Measurements from ENCODE around the gene KCTD1. TPM values are rescaled to one million over a fixed set of nuclear protein-coding genes. Genes with fewer than 3 reads are reported as not detected.

KCTD1 gene
- total and polyA plus RNA-seq, 10 of the 15 experiments (the other 5 are each of a cell fraction or from before 2014, with no cell fraction given), result 1.5 to 13.4 (median 5.5) TPM

- intact Hi-C loops (cut with micrococcal nuclease; ENCODE audit: unreplicated experiment) (no loop called here), in situ Hi-C loops (cut with MboI) (no loop called here)
- TF ChIP-seq BRCA1 (IDR thresholded peaks at IDR 0.05; ENCODE audit: low read depth, low read length) (no peak), SMAD1 (IDR thresholded peaks at IDR 0.05; ENCODE audit: low read depth, partially characterized antibody) (no peak), ZNF274 (IDR thresholded peaks at IDR 0.05; ENCODE audit: insufficient read depth, insufficient read length) (no peak), TBL1XR1 (IDR thresholded peaks at IDR 0.05; ENCODE audit: low read depth, low read length) (no peak), MEF2B (IDR thresholded peaks at IDR 0.05; ENCODE audit: partially characterized antibody, poor library complexity, severe bottlenecking) (no peak), STAT3 (IDR thresholded peaks at IDR 0.05; ENCODE audit: low read depth, low read length) (no peak), ETV6 (conservative IDR thresholded peaks at IDR 0.05 in 1 of 2, IDR thresholded peaks at IDR 0.05 in 1 of 2; ENCODE audit: borderline replicate concordance in 1 of 2, low read depth in 1 of 2) (no peak), KDM1A (IDR thresholded peaks at IDR 0.05; ENCODE audit: borderline replicate concordance) (no peak), ZBED1 (IDR thresholded peaks at IDR 0.05; ENCODE audit: borderline replicate concordance) (no peak), RELA (IDR thresholded peaks at IDR 0.05; ENCODE audit: borderline replicate concordance, partially characterized antibody) (no peak), CBFB (IDR thresholded peaks at IDR 0.05; ENCODE audit: low read depth) (no peak), SREBF1 (IDR thresholded peaks at IDR 0.05; ENCODE audit: low read length) (no peak)
- H3K27ac ChIP-seq (ENCODE audit: control insufficient read depth, insufficient read depth), result no peak overlapping the region
- no peak overlapping the region for H3K4me2 ChIP-seq (ENCODE audit: control insufficient read depth, insufficient read depth)
- 98% methylated on average over 6 of the region's 6 CpGs for whole genome bisulfite sequencing (ENCODE audit: insufficient coverage, insufficient replicate concordance, low lambda C conversion rate, missing lambda C conversion rate)
- H4K20me1 ChIP-seq (ENCODE audit: control insufficient read depth, insufficient read depth), result no peaks in the 10 kb centered on the region
- ATAC-seq (no peak), DNase-seq (ENCODE audit: low read depth, low spot score) (no peak), FAIRE-seq (no peak)
- ChIA-PET RAD21 (ENCODE audit: unreplicated experiment) (interaction anchor here (1.0 kb wide), 1 partner anchor 71 kb away, joined by 4 read pairs; no protein-coding TSS in a partner anchor), SMC1A (ENCODE audit: uncharacterized antibody, unreplicated experiment) (interaction anchor here (0.9 kb wide), 1 partner anchor 69 kb away, joined by 3 read pairs; no protein-coding TSS in a partner anchor), CTCF (no interaction called here), POLR2A (no interaction called here)
- H3K36me3 ChIP-seq (ENCODE audit: control insufficient read depth in 2 of 2, insufficient read depth in 2 of 2, low read length in 1 of 2), result peaks cover 0 to 2% of the 10 kb centered on the region in 2 experiments; a peak in 1 of 4 replicates
- no peaks in the 10 kb centered on the region; the same call in 2 of the 3 replicates for H3K9me3 ChIP-seq (replicated peaks; ENCODE audit: control insufficient read depth, insufficient read depth, low read length)
- no peak overlapping the region for H3K9ac ChIP-seq (ENCODE audit: control insufficient read depth, insufficient read depth, low read length)
- no peaks in the 10 kb centered on the region for H3K79me2 ChIP-seq (ENCODE audit: control insufficient read depth, insufficient read depth, low read length)
- peaks cover 28% of the 10 kb centered on the region for H3K4me1 ChIP-seq (ENCODE audit: control insufficient read depth, insufficient read depth, low read length)
- H3K4me3 ChIP-seq, result no peak overlapping the region
- H2AFZ ChIP-seq (ENCODE audit: control insufficient read depth, low read depth, low read length), result no peak overlapping the region
- no TSS peak for BruUV-seq (replicated peaks)
- H3K27me3 ChIP-seq (replicated peaks in 1 of 2; ENCODE audit: control insufficient read depth in 2 of 2, insufficient read depth in 2 of 2, low read length in 1 of 2), result no peaks in the 10 kb centered on the region
Measured at GRCh38 chr18:26454616-26455015, 93.7 kb downstream of the KCTD1 start.
